Activated T-helper 2 cell treated with anti-CD3 and anti-CD28 coated beads, Interferon-gamma antibody, Interleukin-2, Interleukin-4, amounts not matched to agents 10 μg/mL and 5 μg/mL and 100 μg/mL, durations not matched to agents 14 hours and 24 hours and 36 hours (primary cell): ENCODE measurements around the gene PSMB11. TPM values are rescaled to one million over a fixed set of nuclear protein-coding genes. Genes with fewer than 3 reads are reported as not detected.

Experiments used
- DNase-seq: peaks from one replicate; pipeline ENCODE4 v3.0.0; 2021; ENCODE audit warnings: low spot score
- H3K27ac Mint-ChIP-seq: one replicate; pipeline ENCODE4 v1.8.0; 2021; ENCODE audit warnings: mixed read lengths
- H3K27me3 Mint-ChIP-seq: one replicate; pipeline ENCODE4 v1.8.0; 2021; ENCODE audit warnings: low read depth, mixed read lengths
- H3K36me3 Mint-ChIP-seq: one replicate; pipeline ENCODE4 v1.8.0; 2021; ENCODE audit warnings: low read depth, mixed read lengths
- H3K4me1 Mint-ChIP-seq: one replicate; pipeline ENCODE4 v1.8.0; 2021; ENCODE audit warnings: low read depth, mixed read lengths
- H3K4me3 Mint-ChIP-seq: one replicate; pipeline ENCODE4 v1.8.0; 2021; ENCODE audit warnings: low read depth, mild to moderate bottlenecking, moderate library complexity, mixed read lengths
- H3K9me3 Mint-ChIP-seq: one replicate; pipeline ENCODE4 v1.8.0; 2021; ENCODE audit warnings: mixed read lengths
- intact Hi-C: fragments of 100-400 bp; cut with micrococcal nuclease; formaldehyde crosslinking; loops from one replicate; pipeline ENCODE4 v1.15.1; 2023
- total RNA-seq: library from RNA; stranded (reverse); gene quantifications from 2 replicates; pipeline ENCODE4 v1.2.3, GENCODE V29; 2022

Gene PSMB11
- total RNA-seq, 1 donor from 2014 or later = not detected

- DNase-seq = no peak
- no peak overlapping the region for H3K4me3 Mint-ChIP-seq
- H3K27me3 Mint-ChIP-seq = peaks cover 7% of the 10 kb centered on the region
- H3K4me1 Mint-ChIP-seq = peaks cover 16% of the 10 kb centered on the region
- H3K9me3 Mint-ChIP-seq = no peaks in the 10 kb centered on the region
- intact Hi-C loops = no loop called here
- H3K36me3 Mint-ChIP-seq = peaks cover 62% of the 10 kb centered on the region
- no peak overlapping the region for H3K27ac Mint-ChIP-seq
These were observed 18.7 kb downstream of the PSMB11 start for GRCh38 chr14:23060536-23061260.

GRCh38 chr14:23062002-23062401 is 20.0 kb downstream of the PSMB11 start:
- intact Hi-C loops = no loop called here
- no peak overlapping the region for H3K4me3 Mint-ChIP-seq
- H3K9me3 Mint-ChIP-seq = no peaks in the 10 kb centered on the region
- H3K27ac Mint-ChIP-seq = no peak overlapping the region
- no peak for DNase-seq
- peaks cover 75% of the 10 kb centered on the region for H3K36me3 Mint-ChIP-seq
- peaks cover 6% of the 10 kb centered on the region for H3K4me1 Mint-ChIP-seq
- H3K27me3 Mint-ChIP-seq = peaks cover under 1% of the 10 kb centered on the region

- Mint-ChIP-seq H3K27ac (no peak overlapping the region), H3K4me1 (peaks cover 2% of the 10 kb centered on the region), H3K27me3 (no peaks in the 10 kb centered on the region), H3K9me3 (no peaks in the 10 kb centered on the region), H3K4me3 (no peak overlapping the region), H3K36me3 (peaks cover 87% of the 10 kb centered on the region)
- intact Hi-C loops = no loop called here
- no peak for DNase-seq
These were observed 21.6 kb downstream of the PSMB11 start for GRCh38 chr14:23063601-23064000.

GRCh38 chr14:23066368-23066767 is 24.4 kb downstream of the PSMB11 start:
- no peak for DNase-seq
- no peaks in the 10 kb centered on the region for H3K9me3 Mint-ChIP-seq
- intact Hi-C loops = no loop called here
- H3K27me3 Mint-ChIP-seq = no peaks in the 10 kb centered on the region
- H3K4me3 Mint-ChIP-seq = no peak overlapping the region
- peaks cover 85% of the 10 kb centered on the region for H3K36me3 Mint-ChIP-seq
- no peak overlapping the region for H3K27ac Mint-ChIP-seq
- H3K4me1 Mint-ChIP-seq = peaks cover 15% of the 10 kb centered on the region

GRCh38 chr14:23066855-23067744 is 25.1 kb downstream of the PSMB11 start:
- Mint-ChIP-seq H3K27me3 (no peaks in the 10 kb centered on the region), H3K9me3 (no peaks in the 10 kb centered on the region), H3K27ac (no peak overlapping the region), H3K4me3 (no peak overlapping the region), H3K36me3 (peaks cover 87% of the 10 kb centered on the region), H3K4me1 (peaks cover 22% of the 10 kb centered on the region)
- no peak for DNase-seq
- intact Hi-C loops = no loop called here

- Mint-ChIP-seq H3K27me3 (no peaks in the 10 kb centered on the region), H3K27ac (peak overlapping the region; percentile 49), H3K4me3 (no peak overlapping the region), H3K36me3 (peaks cover 87% of the 10 kb centered on the region), H3K4me1 (peaks cover 26% of the 10 kb centered on the region), H3K9me3 (no peaks in the 10 kb centered on the region)
- DNase-seq = no peak
- intact Hi-C loops = no loop called here
These were observed 26.1 kb downstream of the PSMB11 start for GRCh38 chr14:23067847-23068788.

GRCh38 chr14:23068789-23069412 is 26.9 kb downstream of the PSMB11 start:
- no peaks in the 10 kb centered on the region for H3K9me3 Mint-ChIP-seq
- peaks cover 81% of the 10 kb centered on the region for H3K36me3 Mint-ChIP-seq
- DNase-seq = peak; percentile 70
- H3K27me3 Mint-ChIP-seq = no peaks in the 10 kb centered on the region
- intact Hi-C loops = loop anchor here (1.0 kb wide), 1 partner anchor 25 kb away; no protein-coding TSS in a partner anchor
- H3K27ac Mint-ChIP-seq = peak overlapping the region; percentile 49
- H3K4me3 Mint-ChIP-seq = peak overlapping the region; percentile 54
- peaks cover 26% of the 10 kb centered on the region for H3K4me1 Mint-ChIP-seq

GRCh38 chr14:23069413-23069806 is 27.4 kb downstream of the PSMB11 start:
- Mint-ChIP-seq H3K4me3 (peak overlapping the region; percentile 60), H3K4me1 (peaks cover 26% of the 10 kb centered on the region), H3K27me3 (no peaks in the 10 kb centered on the region), H3K27ac (no peak overlapping the region), H3K36me3 (peaks cover 79% of the 10 kb centered on the region), H3K9me3 (no peaks in the 10 kb centered on the region)
- DNase-seq = no peak
- intact Hi-C loops = loop anchor here (1.0 kb wide), 1 partner anchor 25 kb away; no protein-coding TSS in a partner anchor

GRCh38 chr14:23070262-23071129 is 28.5 kb downstream of the PSMB11 start:
- Mint-ChIP-seq H3K36me3 (peaks cover 77% of the 10 kb centered on the region), H3K4me1 (peaks cover 26% of the 10 kb centered on the region), H3K9me3 (no peaks in the 10 kb centered on the region), H3K27ac (peak overlapping the region; percentile 88), H3K4me3 (peak overlapping the region; percentile 90), H3K27me3 (no peaks in the 10 kb centered on the region)
- intact Hi-C loops = no loop called here
- no peak for DNase-seq

GRCh38 chr14:23071244-23071920 is 29.4 kb downstream of the PSMB11 start:
- no peaks in the 10 kb centered on the region for H3K27me3 Mint-ChIP-seq
- peaks cover 77% of the 10 kb centered on the region for H3K36me3 Mint-ChIP-seq
- intact Hi-C loops = no loop called here
- peak overlapping the region; percentile 88 for H3K27ac Mint-ChIP-seq
- no peaks in the 10 kb centered on the region for H3K9me3 Mint-ChIP-seq
- H3K4me1 Mint-ChIP-seq = peaks cover 26% of the 10 kb centered on the region
- peak overlapping the region; percentile 90 for H3K4me3 Mint-ChIP-seq
- peak; percentile 76 for DNase-seq
